IMR-90 (cell line): ENCODE data around the gene AHI1. TPM values are rescaled to one million over a fixed set of nuclear protein-coding genes. Genes with fewer than 3 reads are reported as not detected.

Source experiments
- ATAC-seq: fragments of 200-7000 bp; cut with Tn5 transposase; 2 replicates; pipeline ENCODE4 v1.9.1; 2020; ENCODE audit warnings: low read depth, mild to moderate bottlenecking, moderate library complexity
- BruUV-seq: library from RNA; stranded (reverse); fragments of 400-500 nt; replicated peaks from 2 replicates; lab custom pipeline; 2021; lab: Mats Ljungman, UMichigan
- CTCF ChIA-PET: fragments of 300-600 bp; formaldehyde crosslinking; extraction: SDS; loops from one replicate; lab custom pipeline; 2021; ENCODE audit warnings: antibody characterized with exemption; lab: Yijun Ruan, JAX
- POLR2A ChIA-PET: fragments of 300-600 bp; sonication (Branson Sonifier 250); formaldehyde crosslinking; loops from one replicate; lab custom pipeline; 2022; ENCODE audit warnings: antibody characterized with exemption; ENCODE audit not compliant: unreplicated experiment; lab: Charles Lee
- DNase-seq: peaks from one replicate; pipeline ENCODE4 v3.0.0; 2013
- H2AFZ ChIP-seq: replicated peaks from 2 replicates; pipeline ENCODE3; 2013; ENCODE audit warnings: low read length, mild to moderate bottlenecking; ENCODE audit not compliant: poor library complexity
- H2AK5ac ChIP-seq: 2 replicates; pipeline ENCODE4 v1.6.1; 2013; ENCODE audit warnings: low read depth, low read length, inconsistent platforms
- H2AK9ac ChIP-seq: replicated peaks from 2 replicates; pipeline ENCODE3; 2013; ENCODE audit warnings: mild to moderate bottlenecking, low read depth, low read length, moderate library complexity; ENCODE audit not compliant: poor library complexity
- H2BK120ac ChIP-seq: 2 replicates; pipeline ENCODE4 v1.6.1; 2013; ENCODE audit warnings: low read depth, low read length, inconsistent platforms
- H2BK15ac ChIP-seq: 3 replicates; pipeline ENCODE4 v1.6.1; 2013; ENCODE audit warnings: low read depth, low read length, inconsistent platforms
- H2BK20ac ChIP-seq: 2 replicates; pipeline ENCODE4 v1.6.1; 2013; ENCODE audit warnings: low read depth, mild to moderate bottlenecking, inconsistent platforms, low read length, moderate library complexity
- H2BK5ac ChIP-seq: 2 replicates; pipeline ENCODE4 v1.6.1; 2013; ENCODE audit warnings: mild to moderate bottlenecking, low read depth, low read length, inconsistent platforms; ENCODE audit not compliant: poor library complexity, severe bottlenecking
- H3K14ac ChIP-seq: replicated peaks from 2 replicates; pipeline ENCODE4 v1.6.1; 2013; ENCODE audit warnings: low read depth, low read length, inconsistent platforms
- H3K18ac ChIP-seq: 2 replicates; pipeline ENCODE4 v1.6.1; 2013; ENCODE audit warnings: low read depth, low read length, control low read depth
- H3K23ac ChIP-seq: 2 replicates; pipeline ENCODE4 v1.6.1; 2013; ENCODE audit warnings: low read depth, low read length, inconsistent platforms
- H3K27ac ChIP-seq: 2 replicates; pipeline ENCODE4 v1.5.1; 2013; ENCODE audit warnings: mild to moderate bottlenecking, control low read depth, low read length; ENCODE audit not compliant: insufficient read depth
- H3K27me3 ChIP-seq: 2 replicates; pipeline ENCODE4 v1.6.1; 2013; ENCODE audit warnings: low read length; ENCODE audit not compliant: control insufficient read depth, insufficient read depth
- H3K36me3 ChIP-seq: 2 replicates; pipeline ENCODE4 v1.6.1; 2013; ENCODE audit warnings: low read length, mixed read lengths; ENCODE audit not compliant: control insufficient read depth, insufficient read depth
- H3K4ac ChIP-seq: 2 replicates; pipeline ENCODE4 v1.6.1; 2013; ENCODE audit warnings: low read depth, low read length, inconsistent platforms
- H3K4me1 ChIP-seq: 2 replicates; pipeline ENCODE4 v1.6.1; 2013; ENCODE audit warnings: low read length, mixed read lengths; ENCODE audit not compliant: control insufficient read depth, insufficient read depth
- H3K4me2 ChIP-seq: 2 replicates; pipeline ENCODE4 v1.6.1; 2013; ENCODE audit warnings: low read depth, mild to moderate bottlenecking, control low read depth, low read length, moderate library complexity
- H3K4me3 ChIP-seq: 2 replicates; pipeline ENCODE4 v1.5.1; 2013; ENCODE audit warnings: low read depth, mild to moderate bottlenecking, control low read depth, low read length, moderate library complexity; ENCODE audit not compliant: insufficient read depth
- H3K56ac ChIP-seq: 2 replicates; pipeline ENCODE4 v1.6.1; 2013; ENCODE audit warnings: low read length, inconsistent platforms; ENCODE audit not compliant: insufficient read depth; ENCODE audit errors: extremely low read depth
- H3K79me1 ChIP-seq, 2 experiments: 2 replicates each; pipeline ENCODE4 v1.6.1; 2013; ENCODE audit warnings: low read length in 2 of 2, inconsistent platforms in 1 of 2, low read depth in 1 of 2
- H3K9ac ChIP-seq: 2 replicates; pipeline ENCODE4 v1.6.1; 2013; ENCODE audit warnings: low read depth, low read length, control low read depth
- H3K9me1 ChIP-seq: 2 replicates; pipeline ENCODE4 v1.6.1; 2013; ENCODE audit warnings: low read length, inconsistent platforms; ENCODE audit not compliant: insufficient read depth
- H3K9me3 ChIP-seq: 2 replicates; pipeline ENCODE4 v1.6.1; 2013; ENCODE audit warnings: low read length; ENCODE audit not compliant: control insufficient read depth, insufficient read depth
- H4K20me1 ChIP-seq: 2 replicates; pipeline ENCODE4 v1.6.1; 2013; ENCODE audit warnings: low read length, inconsistent platforms; ENCODE audit not compliant: insufficient read depth
- H4K5ac ChIP-seq: 2 replicates; pipeline ENCODE4 v1.6.1; 2013; ENCODE audit warnings: mild to moderate bottlenecking, low read depth, low read length, control low read depth
- H4K8ac ChIP-seq, 2 experiments: 2 replicates each; pipeline ENCODE4 v1.6.1; 2013; ENCODE audit warnings: low read depth in 2 of 2, low read length in 2 of 2, control low read depth in 1 of 2, inconsistent platforms in 1 of 2
- H4K91ac ChIP-seq: 2 replicates; pipeline ENCODE4 v1.6.1; 2013; ENCODE audit warnings: low read depth, low read length, inconsistent platforms; ENCODE audit not compliant: insufficient read depth
- BHLHE40 ChIP-seq: fragments of 150-350 bp; IDR thresholded peaks from 2 replicates; pipeline ENCODE4 v1.6.1; 2016; ENCODE audit warnings: mild to moderate bottlenecking, low read depth, low read length
- MAFK ChIP-seq: IDR thresholded peaks from 2 replicates; pipeline ENCODE4 v1.6.1; 2012; ENCODE audit warnings: low read depth, low read length, improper control_type of control experiment
- MAZ ChIP-seq: IDR thresholded peaks from 2 replicates; pipeline ENCODE4 v1.6.1; 2012; ENCODE audit warnings: low read depth, mild to moderate bottlenecking, low read length, improper control_type of control experiment, moderate library complexity, borderline replicate concordance
- MXI1 ChIP-seq: IDR thresholded peaks from 2 replicates; pipeline ENCODE4 v1.6.1; 2012; ENCODE audit warnings: low read depth, mild to moderate bottlenecking, low read length, moderate library complexity, borderline replicate concordance
- NFE2L2 ChIP-seq: fragments of 150-350 bp; IDR thresholded peaks from 2 replicates; pipeline ENCODE4 v1.6.1; 2016; ENCODE audit warnings: low read depth, mild to moderate bottlenecking, low read length
- POLR2A ChIP-seq: IDR thresholded peaks from 2 replicates; pipeline ENCODE4 v1.6.1; 2012; ENCODE audit warnings: mild to moderate bottlenecking, low read depth, low read length
- RCOR1 ChIP-seq: IDR thresholded peaks from 2 replicates; pipeline ENCODE4 v1.6.1; 2012; ENCODE audit warnings: mild to moderate bottlenecking, low read length, improper control_type of control experiment; ENCODE audit not compliant: insufficient replicate concordance
- RFX5 ChIP-seq: IDR thresholded peaks from 2 replicates; pipeline ENCODE4 v1.8.0; 2012; ENCODE audit warnings: low read depth, mild to moderate bottlenecking, low read length, moderate library complexity
- WGBS, 2 experiments: methylation state at CpG; one replicate each; pipeline versions ENCODE4 v1.1.5 to v1.1.7; 2013; ENCODE audit warnings: missing lambda C conversion rate in 2 of 2; ENCODE audit not compliant: insufficient read length in 1 of 2; ENCODE audit errors: extremely low coverage in 2 of 2; 5-methylcytosine and 5-hydroxymethylcytosine counted together
- dilution Hi-C: fragments of 300-500 bp; cut with HindIII; formaldehyde crosslinking; loops from one replicate; pipeline ENCODE4 v1.14.3; 2018; ENCODE audit warnings: low sequenced_read_pairs; ENCODE audit not compliant: unreplicated experiment
- in situ Hi-C: fragments of 300-500 bp; cut with MboI; formaldehyde crosslinking; loops from 3 replicates; pipeline ENCODE4 v1.14.3; 2019; ENCODE audit warnings: low sequenced_read_pairs, inconsistent platforms, mixed read lengths
- intact Hi-C: fragments of 100-400 bp; cut with micrococcal nuclease; formaldehyde crosslinking; loops from 2 replicates; pipeline ENCODE4 v1.10.0; 2022
- polyA plus RNA-seq, 3 experiments: library from polyadenylated mRNA; depleted of rRNA; stranded (reverse); fragments of >200 nt; gene quantifications; 2 replicates each; pipeline ENCODE4 v1.2.3, GENCODE V29; 2012; ENCODE audit warnings: low replicate concordance in 1 of 3
- total RNA-seq: library from RNA; depleted of rRNA; stranded (reverse); fragments of >200 nt; gene quantifications from 2 replicates; pipeline ENCODE4 v1.2.3, GENCODE V29; 2012
- TF ChIP-seq, protein P1 (sequence below): fragments of 150-350 bp; IDR thresholded peaks from 2 replicates; pipeline ENCODE4 v1.6.1; 2016; ENCODE audit warnings: low read depth, mild to moderate bottlenecking, low read length, moderate library complexity, borderline replicate concordance
- TF ChIP-seq, protein P2 (sequence below): conservative IDR thresholded peaks from 2 replicates; pipeline ENCODE4 v1.5.1; 2012; ENCODE audit warnings: mild to moderate bottlenecking, low read depth, low read length, improper control_type of control experiment

AHI1 gene
- total and polyA plus RNA-seq, 2 of the 4 experiments (the other 2 are of a cell fraction), result 9.5 to 19.4 TPM

DNA sequence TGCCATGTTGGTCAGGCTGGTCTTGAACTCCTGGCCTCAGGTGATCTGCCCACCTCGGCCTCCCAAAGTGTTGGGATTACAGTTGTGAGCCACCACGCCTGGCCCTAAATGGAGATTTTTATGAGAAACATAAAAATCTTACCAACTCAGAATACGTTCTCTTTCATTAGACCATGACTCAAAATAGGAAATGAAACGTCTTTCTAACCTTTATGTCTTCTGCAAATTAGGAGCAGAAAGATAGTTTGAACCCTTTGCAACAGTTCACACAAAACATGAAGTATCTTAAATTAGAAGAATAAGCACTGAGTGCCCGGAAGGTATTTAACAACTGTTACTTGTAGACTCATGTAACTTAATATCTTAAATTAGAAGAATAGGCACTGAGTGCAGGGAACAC lies 48.3 kb downstream of the AHI1 start:
- TF ChIP-seq RFX5 (no peak), POLR2A (no peak), MXI1 (no peak), MAFK (no peak), NFE2L2 (no peak), BHLHE40 (no peak), RCOR1 (no peak), MAZ (no peak)
- TF ChIP-seq, protein P1, sequence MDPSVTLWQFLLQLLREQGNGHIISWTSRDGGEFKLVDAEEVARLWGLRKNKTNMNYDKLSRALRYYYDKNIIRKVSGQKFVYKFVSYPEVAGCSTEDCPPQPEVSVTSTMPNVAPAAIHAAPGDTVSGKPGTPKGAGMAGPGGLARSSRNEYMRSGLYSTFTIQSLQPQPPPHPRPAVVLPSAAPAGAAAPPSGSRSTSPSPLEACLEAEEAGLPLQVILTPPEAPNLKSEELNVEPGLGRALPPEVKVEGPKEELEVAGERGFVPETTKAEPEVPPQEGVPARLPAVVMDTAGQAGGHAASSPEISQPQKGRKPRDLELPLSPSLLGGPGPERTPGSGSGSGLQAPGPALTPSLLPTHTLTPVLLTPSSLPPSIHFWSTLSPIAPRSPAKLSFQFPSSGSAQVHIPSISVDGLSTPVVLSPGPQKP, result no peak
- TF ChIP-seq, protein P2, sequence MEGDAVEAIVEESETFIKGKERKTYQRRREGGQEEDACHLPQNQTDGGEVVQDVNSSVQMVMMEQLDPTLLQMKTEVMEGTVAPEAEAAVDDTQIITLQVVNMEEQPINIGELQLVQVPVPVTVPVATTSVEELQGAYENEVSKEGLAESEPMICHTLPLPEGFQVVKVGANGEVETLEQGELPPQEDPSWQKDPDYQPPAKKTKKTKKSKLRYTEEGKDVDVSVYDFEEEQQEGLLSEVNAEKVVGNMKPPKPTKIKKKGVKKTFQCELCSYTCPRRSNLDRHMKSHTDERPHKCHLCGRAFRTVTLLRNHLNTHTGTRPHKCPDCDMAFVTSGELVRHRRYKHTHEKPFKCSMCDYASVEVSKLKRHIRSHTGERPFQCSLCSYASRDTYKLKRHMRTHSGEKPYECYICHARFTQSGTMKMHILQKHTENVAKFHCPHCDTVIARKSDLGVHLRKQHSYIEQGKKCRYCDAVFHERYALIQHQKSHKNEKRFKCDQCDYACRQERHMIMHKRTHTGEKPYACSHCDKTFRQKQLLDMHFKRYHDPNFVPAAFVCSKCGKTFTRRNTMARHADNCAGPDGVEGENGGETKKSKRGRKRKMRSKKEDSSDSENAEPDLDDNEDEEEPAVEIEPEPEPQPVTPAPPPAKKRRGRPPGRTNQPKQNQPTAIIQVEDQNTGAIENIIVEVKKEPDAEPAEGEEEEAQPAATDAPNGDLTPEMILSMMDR, result no peak
- H3K9me3 ChIP-seq, result no peaks in the 10 kb centered on the region
- no peak overlapping the region for H2BK20ac ChIP-seq
- dilution Hi-C loops, result no loop called here
- no peaks in the 10 kb centered on the region for H3K4me1 ChIP-seq
- H3K56ac ChIP-seq, result no peak overlapping the region
- no peak overlapping the region for H3K18ac ChIP-seq
- no peak overlapping the region for H2AK9ac ChIP-seq
- H3K4me3 ChIP-seq, result no peak overlapping the region
- ChIA-PET CTCF (no interaction called here), POLR2A (no interaction called here)
- ATAC-seq (no peak), DNase-seq (no peak)
- no peak overlapping the region for H2BK120ac ChIP-seq
- H3K27ac ChIP-seq, result no peak overlapping the region
- H3K4ac ChIP-seq, result no peak overlapping the region
- no CpG with 5 or more reads among the region's 5 CpGs for WGBS, 2 experiments
- no peak overlapping the region for H3K4me2 ChIP-seq
- in situ Hi-C loops, result loop anchor here (25.0 kb wide), 1 partner anchor 1312 kb away; no protein-coding TSS in a partner anchor
- H3K14ac ChIP-seq, result no peak overlapping the region
- BruUV-seq, result no TSS peak
- no peak overlapping the region for H3K9ac ChIP-seq
- no peak overlapping the region for H3K23ac ChIP-seq
- H4K20me1 ChIP-seq, result no peaks in the 10 kb centered on the region
- no peak overlapping the region for H4K8ac ChIP-seq
- H2BK15ac ChIP-seq, result no peak overlapping the region
- no peaks in the 10 kb centered on the region for H3K9me1 ChIP-seq
- intact Hi-C loops, result no loop called here
- H3K27me3 ChIP-seq, result no peaks in the 10 kb centered on the region
- H2BK5ac ChIP-seq, result no peak overlapping the region
- H3K79me1 ChIP-seq, result no peaks in the 10 kb centered on the region
- H2AFZ ChIP-seq, result no peak overlapping the region
- peaks cover 16% of the 10 kb centered on the region for H3K36me3 ChIP-seq
- H4K5ac ChIP-seq, result no peak overlapping the region
- no peak overlapping the region for H2AK5ac ChIP-seq
- H4K91ac ChIP-seq, result no peak overlapping the region
